HUES64 (cell line): Measurements from ENCODE around the gene ZNF827.

Experiments used
- H3K27ac ChIP-seq: 2 replicates; pipeline ENCODE4 v1.7.0; 2013; ENCODE audit warnings: low read depth, low read length, inconsistent platforms
- H3K27me3 ChIP-seq: 2 replicates; pipeline ENCODE4 v1.6.1; 2013; ENCODE audit warnings: mild to moderate bottlenecking, low read length; ENCODE audit not compliant: insufficient read depth
- H3K36me3 ChIP-seq: 2 replicates; pipeline ENCODE4 v1.6.1; 2013; ENCODE audit warnings: mild to moderate bottlenecking, low read length; ENCODE audit not compliant: insufficient read depth
- H3K4me1 ChIP-seq: 2 replicates; pipeline ENCODE4 v1.6.1; 2013; ENCODE audit warnings: mild to moderate bottlenecking, low read length, moderate library complexity; ENCODE audit not compliant: insufficient read depth
- H3K4me3 ChIP-seq: 2 replicates; pipeline ENCODE4 v1.5.1; 2013; ENCODE audit warnings: mild to moderate bottlenecking, low read length, moderate library complexity
- H3K9ac ChIP-seq: 2 replicates; pipeline ENCODE4 v1.6.1; 2013; ENCODE audit warnings: mild to moderate bottlenecking, low read depth, low read length
- H3K9me3 ChIP-seq: 2 replicates; pipeline ENCODE4 v1.6.1; 2013; ENCODE audit warnings: low read depth, low read length; ENCODE audit not compliant: insufficient read depth
- WGBS: fragments of 150-250, 120-280 bp; methylation state at CpG from one replicate; pipeline ENCODE4 v1.1.7; 2013; ENCODE audit warnings: missing lambda C conversion rate; 5-methylcytosine and 5-hydroxymethylcytosine counted together

ZNF827 gene

GRCh38 chr4:145822181-145822580 is 116.4 kb downstream of the ZNF827 start:
- Histone ChIP-seq H3K4me3 (no peak overlapping the region), H3K9ac (no peak overlapping the region), H3K9me3 (no peaks in the 10 kb centered on the region), H3K27me3 (no peaks in the 10 kb centered on the region), H3K27ac (no peak overlapping the region), H3K4me1 (peaks cover 38% of the 10 kb centered on the region), H3K36me3 (peaks cover 57% of the 10 kb centered on the region)
- 81% methylated on average over 3 of the region's 3 CpGs for WGBS

- no peak overlapping the region for H3K27ac ChIP-seq
- peaks cover 60% of the 10 kb centered on the region for H3K36me3 ChIP-seq
- H3K27me3 ChIP-seq = no peaks in the 10 kb centered on the region
- H3K4me1 ChIP-seq = peaks cover 38% of the 10 kb centered on the region
- H3K9ac ChIP-seq = no peak overlapping the region
- 89% methylated on average over 4 of the region's 4 CpGs for WGBS
- no peak overlapping the region for H3K4me3 ChIP-seq
- no peaks in the 10 kb centered on the region for H3K9me3 ChIP-seq
Observed at GRCh38 chr4:145821766-145822165, 116.9 kb downstream of the ZNF827 start.

DNA sequence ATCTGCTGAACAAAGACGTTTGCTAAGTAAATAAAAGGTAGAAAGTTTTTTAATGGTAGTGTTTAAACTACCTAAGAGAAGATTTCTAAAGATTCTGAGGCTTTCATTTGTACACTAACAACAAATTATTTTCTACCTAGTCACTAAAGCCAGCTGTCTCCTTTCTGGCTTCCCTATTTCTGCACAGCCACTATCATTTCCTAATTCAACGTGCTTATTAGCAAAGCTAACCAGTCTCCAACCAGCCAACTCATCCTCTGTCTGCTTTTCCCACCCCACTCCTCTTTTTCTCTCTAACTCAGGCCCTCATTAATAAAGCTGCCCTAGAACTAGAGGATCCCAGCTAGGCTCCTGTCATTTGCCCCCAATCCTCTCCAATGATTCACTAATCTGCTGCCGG is 118.2 kb downstream of the ZNF827 start:
- Histone ChIP-seq H3K9ac (no peak overlapping the region), H3K27me3 (no peaks in the 10 kb centered on the region), H3K36me3 (peaks cover 71% of the 10 kb centered on the region), H3K4me3 (no peak overlapping the region), H3K9me3 (no peaks in the 10 kb centered on the region), H3K27ac (no peak overlapping the region), H3K4me1 (peaks cover 38% of the 10 kb centered on the region)
- WGBS = 93% methylated on average over 3 of the region's 3 CpGs

- WGBS = 94% methylated on average over 5 of the region's 5 CpGs
- Histone ChIP-seq H3K9ac (no peak overlapping the region), H3K27ac (no peak overlapping the region)
Observed at GRCh38 chr4:145819853-145820181, 118.8 kb downstream of the ZNF827 start.

DNA sequence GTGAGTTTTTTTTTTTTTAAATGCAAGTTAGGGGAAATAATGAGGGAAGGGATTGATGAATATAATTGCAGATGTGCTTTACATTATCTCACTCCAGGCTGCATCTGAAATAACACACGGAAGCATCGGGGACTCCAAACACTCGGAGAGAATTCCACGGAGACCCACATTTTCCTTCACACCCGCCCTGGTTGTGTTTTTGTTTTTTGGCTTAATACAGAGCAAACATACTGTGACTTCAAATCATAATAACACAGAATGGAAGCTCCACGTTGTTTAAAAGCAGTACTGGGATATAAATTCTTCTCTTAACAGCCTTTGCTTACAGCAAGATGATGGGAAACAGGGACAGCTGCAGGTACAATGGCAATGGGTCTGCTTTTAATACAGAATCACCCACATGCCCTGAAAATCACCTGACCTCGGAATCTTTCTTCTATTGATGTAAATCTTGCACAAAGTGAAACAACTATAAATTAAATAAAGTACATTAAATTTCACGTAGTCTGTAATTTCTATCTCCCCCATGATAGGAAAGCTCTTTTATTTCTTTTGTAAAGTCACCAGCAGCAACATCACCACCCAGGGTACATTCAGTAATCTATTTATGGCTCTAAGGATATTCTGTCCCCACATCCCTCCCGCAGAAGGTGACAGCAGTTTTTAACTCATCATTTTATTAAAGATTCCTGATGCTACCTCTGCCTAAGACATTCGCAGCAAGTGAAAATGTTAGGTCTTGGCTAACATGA is 119.3 kb downstream of the ZNF827 start:
- H3K4me3 ChIP-seq = no peak overlapping the region
- H3K27me3 ChIP-seq = no peaks in the 10 kb centered on the region
- peaks cover 72% of the 10 kb centered on the region for H3K36me3 ChIP-seq
- H3K9me3 ChIP-seq = no peaks in the 10 kb centered on the region
- no peak overlapping the region for H3K27ac ChIP-seq
- no peak overlapping the region for H3K9ac ChIP-seq
- WGBS = 97% methylated on average over 9 of the region's 10 CpGs
- peaks cover 30% of the 10 kb centered on the region for H3K4me1 ChIP-seq

More at GRCh38 chr4:145819853-145820181, 118.8 kb downstream of the ZNF827 start:
- Histone ChIP-seq H3K36me3 (peaks cover 71% of the 10 kb centered on the region), H3K4me1 (peaks cover 36% of the 10 kb centered on the region), H3K27me3 (no peaks in the 10 kb centered on the region), H3K9me3 (no peaks in the 10 kb centered on the region), H3K4me3 (no peak overlapping the region)

DNA sequence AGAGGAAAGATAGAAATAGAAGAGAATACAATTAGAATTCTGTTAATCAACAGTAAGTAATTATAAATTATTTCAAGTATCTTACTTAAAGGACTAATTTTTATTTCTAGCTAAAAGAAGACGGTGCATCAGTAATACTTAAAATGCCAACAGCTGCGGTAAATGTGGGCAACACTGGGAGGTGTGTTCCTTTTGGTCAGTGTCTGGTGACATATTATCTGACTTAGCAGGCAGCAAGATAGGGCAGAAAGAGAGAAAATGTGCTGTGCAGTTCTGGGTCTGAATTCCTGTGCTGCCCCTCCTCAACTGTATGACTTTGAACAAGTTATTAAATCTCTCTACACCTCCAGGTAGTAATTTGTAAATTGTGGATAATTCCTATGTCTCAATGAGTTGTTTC is 120.6 kb downstream of the ZNF827 start:
- WGBS = 99% methylated on average over 2 of the region's 2 CpGs
- H3K9ac ChIP-seq = no peak overlapping the region
- no peak overlapping the region for H3K4me3 ChIP-seq
- H3K27ac ChIP-seq = no peak overlapping the region
- H3K4me1 ChIP-seq = peaks cover 18% of the 10 kb centered on the region
- no peaks in the 10 kb centered on the region for H3K27me3 ChIP-seq
- no peaks in the 10 kb centered on the region for H3K9me3 ChIP-seq
- H3K36me3 ChIP-seq = peaks cover 81% of the 10 kb centered on the region

- WGBS = 96% methylated on average over 1 of the region's 3 CpGs
Observed at GRCh38 chr4:145816091-145816490, 122.5 kb downstream of the ZNF827 start.

GRCh38 chr4:145815626-145816025 is 123.0 kb downstream of the ZNF827 start:
- Histone ChIP-seq H3K27ac (no peak overlapping the region), H3K4me1 (no peaks in the 10 kb centered on the region), H3K36me3 (peaks cover 88% of the 10 kb centered on the region), H3K9me3 (peaks cover under 1% of the 10 kb centered on the region; the same call in 1 of the 2 replicates), H3K4me3 (no peak overlapping the region), H3K27me3 (no peaks in the 10 kb centered on the region), H3K9ac (no peak overlapping the region)
- 90% methylated on average over 1 of the region's 1 CpG for whole genome bisulfite sequencing

More at GRCh38 chr4:145816091-145816490, 122.5 kb downstream of the ZNF827 start:
- no peaks in the 10 kb centered on the region for H3K9me3 ChIP-seq
- peaks cover 87% of the 10 kb centered on the region for H3K36me3 ChIP-seq
- no peak overlapping the region for H3K27ac ChIP-seq
- no peak overlapping the region for H3K4me3 ChIP-seq
- H3K9ac ChIP-seq = no peak overlapping the region
- no peaks in the 10 kb centered on the region for H3K4me1 ChIP-seq
- H3K27me3 ChIP-seq = no peaks in the 10 kb centered on the region

GRCh38 chr4:145815027-145815612 is 123.5 kb downstream of the ZNF827 start:
- H3K9me3 ChIP-seq = peaks cover 6% of the 10 kb centered on the region
- peaks cover 88% of the 10 kb centered on the region for H3K36me3 ChIP-seq
- no peaks in the 10 kb centered on the region for H3K4me1 ChIP-seq
- no peak overlapping the region for H3K4me3 ChIP-seq
- no peaks in the 10 kb centered on the region for H3K27me3 ChIP-seq
- WGBS = 93% methylated on average over 1 of the region's 1 CpG
- no peak overlapping the region for H3K9ac ChIP-seq
- H3K27ac ChIP-seq = no peak overlapping the region

DNA sequence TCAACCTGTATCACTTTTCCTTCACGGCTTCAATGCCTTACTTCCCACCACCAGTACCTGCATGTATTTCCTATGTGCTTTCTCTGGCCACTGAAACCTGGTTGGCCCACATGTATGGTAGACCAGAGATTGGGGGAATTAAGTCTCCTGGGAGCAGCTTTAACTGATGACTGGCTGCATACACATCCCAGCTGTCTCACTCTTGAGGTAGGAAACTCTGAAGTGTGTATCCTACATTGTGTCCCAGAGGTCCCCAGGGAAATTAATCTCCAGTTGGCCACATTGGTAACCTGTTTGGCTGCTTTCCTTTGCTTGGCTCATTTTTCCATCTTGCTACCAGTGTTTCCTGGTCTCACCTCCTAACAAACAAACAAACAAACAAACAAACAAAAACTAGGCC is 124.4 kb downstream of the ZNF827 start:
- Histone ChIP-seq H3K27ac (no peak overlapping the region), H3K9ac (no peak overlapping the region), H3K27me3 (no peaks in the 10 kb centered on the region), H3K4me3 (no peak overlapping the region), H3K36me3 (peaks cover 88% of the 10 kb centered on the region), H3K4me1 (no peaks in the 10 kb centered on the region), H3K9me3 (peaks cover 15% of the 10 kb centered on the region)
- 100% methylated on average over 1 of the region's 1 CpG for WGBS

GRCh38 chr4:145812919-145813318 is 125.7 kb downstream of the ZNF827 start:
- peaks cover 80% of the 10 kb centered on the region for H3K36me3 ChIP-seq
- H3K27me3 ChIP-seq = no peaks in the 10 kb centered on the region
- H3K4me3 ChIP-seq = no peak overlapping the region
- peaks cover 8% of the 10 kb centered on the region for H3K4me1 ChIP-seq
- WGBS = 95% methylated on average over 6 of the region's 8 CpGs
- H3K9me3 ChIP-seq = peaks cover 18% of the 10 kb centered on the region
- no peak overlapping the region for H3K9ac ChIP-seq
- no peak overlapping the region for H3K27ac ChIP-seq
